ENCODE data around the gene CLTCL1. TPM values are rescaled to one million over a fixed set of nuclear protein-coding genes. Genes with fewer than 3 reads are reported as not detected.

CLTCL1 gene
- total and polyA plus RNA-seq, 2 donors (not counting 1 experiment from before 2014, with no cell fraction given) = 1.0 to 5.5 TPM

DNA sequence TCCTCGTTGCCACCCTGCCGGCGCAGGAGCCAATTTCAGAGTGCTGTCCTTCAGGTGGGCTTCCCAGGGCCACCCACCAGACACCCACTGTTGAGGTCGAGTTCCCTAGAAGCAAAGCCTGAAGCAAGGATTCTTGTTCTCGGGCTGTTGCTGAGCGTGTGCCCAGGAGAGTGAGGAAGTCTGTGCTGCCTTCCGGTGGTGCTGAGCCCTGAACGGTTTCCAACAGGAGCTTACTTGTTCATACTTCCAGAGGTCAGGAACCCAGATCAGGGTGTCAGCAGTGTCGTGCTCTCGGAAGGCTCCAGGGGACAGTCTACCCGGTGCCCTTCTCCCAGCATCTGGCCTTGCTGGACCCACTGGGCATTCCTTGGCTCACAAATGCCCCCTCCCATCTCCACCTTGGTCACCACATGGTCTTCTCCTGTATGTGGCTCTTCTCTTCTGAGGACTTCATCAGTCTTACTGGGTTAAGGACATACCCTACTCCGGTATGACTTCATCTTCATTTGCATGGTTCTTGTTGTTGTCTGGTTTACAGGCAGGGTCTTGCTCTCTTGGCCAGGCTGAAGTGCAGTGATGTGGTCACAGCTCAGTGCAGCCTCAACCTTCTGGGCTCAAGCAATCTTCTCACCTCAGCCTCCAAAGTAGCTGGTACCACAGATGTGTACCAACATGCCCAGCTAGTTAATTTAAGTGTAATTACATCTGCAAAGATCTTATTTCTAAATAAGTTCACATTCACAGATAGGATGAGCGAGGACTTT lies 124.2 kb downstream of the CLTCL1 start:
- peaks cover 29% of the 10 kb centered on the region for H3K27me3 Mint-ChIP-seq
- 84% methylated on average over 13 of the region's 13 CpGs for WGBS (ENCODE audit: insufficient coverage)

DNA sequence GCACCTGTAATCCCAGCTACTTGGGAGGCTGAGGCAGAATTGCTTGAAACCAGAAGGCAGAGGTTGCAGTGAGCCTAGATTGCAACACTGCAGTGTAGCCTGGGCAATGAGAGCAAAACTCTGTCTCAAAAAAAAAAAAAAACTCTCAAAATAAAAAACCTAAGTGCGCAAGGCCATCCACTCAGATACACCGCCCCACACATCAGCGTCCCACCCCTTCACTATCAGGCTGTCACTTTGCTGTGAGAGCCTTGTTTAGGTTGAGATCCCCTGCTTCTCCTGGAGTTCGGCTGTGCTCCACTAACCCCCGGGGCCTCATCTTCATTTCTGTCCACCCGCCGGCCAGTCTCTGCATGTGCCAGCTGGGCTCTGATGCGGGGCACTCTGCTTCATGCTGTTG lies 125.1 kb downstream of the CLTCL1 start:
- WGBS (ENCODE audit: insufficient coverage) = 82% methylated on average over 7 of the region's 8 CpGs

More for the DNA sequence above, 124.2 kb downstream of the CLTCL1 start:
- Histone ChIP-seq H3K36me3 (replicated peaks in 1 of 2; ENCODE audit: control extremely low read depth in 1 of 2, control insufficient read depth in 1 of 2, extremely low read depth in 1 of 2, insufficient read depth in 2 of 2, low read length in 1 of 2) (no peaks in the 10 kb centered on the region), H3K27ac (ENCODE audit: low read length in 2 of 2) (no peak overlapping the region), H2AFZ (ENCODE audit: insufficient read depth, low read depth, low read length, poor library complexity, severe bottlenecking) (no peak overlapping the region), H3K4me3 (ENCODE audit: control extremely low read depth in 1 of 5, extremely low read depth in 1 of 5, insufficient read depth in 1 of 5, low read depth in 2 of 5, low read length in 4 of 5) (no peak overlapping the region), H3K4me2 (replicated peaks; ENCODE audit: low read depth, low read length, poor library complexity, severe bottlenecking) (no peak overlapping the region), H4K20me1 (ENCODE audit: control insufficient read depth, insufficient read depth, low read length, poor library complexity, severe bottlenecking) (peaks cover 5% of the 10 kb centered on the region), H3K9me3 (ENCODE audit: control extremely low read depth in 1 of 3, control insufficient read depth in 2 of 3, insufficient read depth in 1 of 3, low read length in 2 of 3) (peaks cover 0 to 22% (median 3%) of the 10 kb centered on the region in 3 donors), H3K79me2 (ENCODE audit: control insufficient read depth, insufficient read depth, low read length) (peaks cover 27% of the 10 kb centered on the region), H3K9ac (ENCODE audit: low read length) (no peak overlapping the region), H3K4me1 (ENCODE audit: control insufficient read depth in 2 of 2, insufficient read depth in 2 of 2, low read length in 2 of 2) (peaks cover 29 to 33% of the 10 kb centered on the region in 2 donors), H3K27me3 (replicated peaks in 1 of 4; ENCODE audit: control extremely low read depth in 1 of 4, control insufficient read depth in 3 of 4, insufficient read depth in 4 of 4, low read length in 3 of 4) (peaks cover 0 to 46% (median 25%) of the 10 kb centered on the region in 4 experiments)
- DNase-seq (no peak), ATAC-seq (ENCODE audit: low read depth) (no peak)
- peaks cover 28% of the 10 kb centered on the region for H3K4me1 Mint-ChIP-seq
- POLR2A ChIA-PET = no interaction called here
- intact Hi-C loops (cut with micrococcal nuclease) = no loop called here
- CTCF ChIA-PET = no interaction called here
- H3K4me3 Mint-ChIP-seq = no peak overlapping the region
- peaks cover 2% of the 10 kb centered on the region for H3K9me3 Mint-ChIP-seq (ENCODE audit: insufficient read depth)
- H3K27ac Mint-ChIP-seq = no peak overlapping the region
- TF ChIP-seq EZH2 (IDR thresholded peaks at IDR 0.05; ENCODE audit: borderline replicate concordance, insufficient read depth, low read depth, low read length, poor library complexity, severe bottlenecking) = no peak
- TF ChIP-seq, protein P1, sequence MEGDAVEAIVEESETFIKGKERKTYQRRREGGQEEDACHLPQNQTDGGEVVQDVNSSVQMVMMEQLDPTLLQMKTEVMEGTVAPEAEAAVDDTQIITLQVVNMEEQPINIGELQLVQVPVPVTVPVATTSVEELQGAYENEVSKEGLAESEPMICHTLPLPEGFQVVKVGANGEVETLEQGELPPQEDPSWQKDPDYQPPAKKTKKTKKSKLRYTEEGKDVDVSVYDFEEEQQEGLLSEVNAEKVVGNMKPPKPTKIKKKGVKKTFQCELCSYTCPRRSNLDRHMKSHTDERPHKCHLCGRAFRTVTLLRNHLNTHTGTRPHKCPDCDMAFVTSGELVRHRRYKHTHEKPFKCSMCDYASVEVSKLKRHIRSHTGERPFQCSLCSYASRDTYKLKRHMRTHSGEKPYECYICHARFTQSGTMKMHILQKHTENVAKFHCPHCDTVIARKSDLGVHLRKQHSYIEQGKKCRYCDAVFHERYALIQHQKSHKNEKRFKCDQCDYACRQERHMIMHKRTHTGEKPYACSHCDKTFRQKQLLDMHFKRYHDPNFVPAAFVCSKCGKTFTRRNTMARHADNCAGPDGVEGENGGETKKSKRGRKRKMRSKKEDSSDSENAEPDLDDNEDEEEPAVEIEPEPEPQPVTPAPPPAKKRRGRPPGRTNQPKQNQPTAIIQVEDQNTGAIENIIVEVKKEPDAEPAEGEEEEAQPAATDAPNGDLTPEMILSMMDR (IDR thresholded peaks at IDR 0.05) = no peak

More for the DNA sequence above, 125.1 kb downstream of the CLTCL1 start:
- peaks cover 23% of the 10 kb centered on the region for H3K4me1 Mint-ChIP-seq
- Histone ChIP-seq H3K36me3 (replicated peaks in 1 of 2; ENCODE audit: control extremely low read depth in 1 of 2, control insufficient read depth in 1 of 2, extremely low read depth in 1 of 2, insufficient read depth in 2 of 2, low read length in 1 of 2) (no peaks in the 10 kb centered on the region), H3K4me3 (ENCODE audit: control extremely low read depth in 1 of 5, extremely low read depth in 1 of 5, insufficient read depth in 1 of 5, low read depth in 2 of 5, low read length in 4 of 5) (no peak overlapping the region), H3K9ac (ENCODE audit: low read length) (no peak overlapping the region), H3K27ac (ENCODE audit: low read length in 2 of 2) (no peak overlapping the region), H3K4me2 (replicated peaks; ENCODE audit: low read depth, low read length, poor library complexity, severe bottlenecking) (no peak overlapping the region), H3K4me1 (ENCODE audit: control insufficient read depth in 2 of 2, insufficient read depth in 2 of 2, low read length in 2 of 2) (peaks cover 24 to 29% of the 10 kb centered on the region in 2 donors), H2AFZ (ENCODE audit: insufficient read depth, low read depth, low read length, poor library complexity, severe bottlenecking) (no peak overlapping the region), H3K27me3 (replicated peaks in 1 of 4; ENCODE audit: control extremely low read depth in 1 of 4, control insufficient read depth in 3 of 4, insufficient read depth in 4 of 4, low read length in 3 of 4) (peaks cover 0 to 46% (median 25%) of the 10 kb centered on the region in 4 experiments), H3K79me2 (ENCODE audit: control insufficient read depth, insufficient read depth, low read length) (peaks cover 19% of the 10 kb centered on the region), H3K9me3 (ENCODE audit: control extremely low read depth in 1 of 3, control insufficient read depth in 2 of 3, insufficient read depth in 1 of 3, low read length in 2 of 3) (peaks cover 0 to 22% (median 3%) of the 10 kb centered on the region in 3 donors), H4K20me1 (ENCODE audit: control insufficient read depth, insufficient read depth, low read length, poor library complexity, severe bottlenecking) (no peaks in the 10 kb centered on the region)
- H3K27me3 Mint-ChIP-seq = peaks cover 29% of the 10 kb centered on the region
- ATAC-seq (ENCODE audit: low read depth) (no peak), DNase-seq (no peak)
- no peak overlapping the region for H3K4me3 Mint-ChIP-seq
- TF ChIP-seq, protein P1 (IDR thresholded peaks at IDR 0.05) = no peak
- CTCF ChIA-PET = no interaction called here
- no peak overlapping the region for H3K27ac Mint-ChIP-seq
- POLR2A ChIA-PET = no interaction called here
- intact Hi-C loops (cut with micrococcal nuclease) = no loop called here
- peaks cover 2% of the 10 kb centered on the region for H3K9me3 Mint-ChIP-seq (ENCODE audit: insufficient read depth)

Data from B cell (primary cell).